Bronchial epithelial cell (primary cell): ENCODE measurements around the gene GZMA. TPM values are rescaled to one million over a fixed set of nuclear protein-coding genes. Genes with fewer than 3 reads are reported as not detected.

Experiments used
- DNase-seq: peaks from one replicate; pipeline ENCODE4 v3.0.0-alpha.2; 2010; ENCODE audit warnings: low read depth
- FAIRE-seq: peaks from 2 replicates; lab custom pipeline; 2011; peaks lifted over from hg19 to GRCh38; lab: Jason Lieb, UNC
- H3K27me3 ChIP-seq: 2 replicates; pipeline ENCODE4 v1.5.1; 2011; ENCODE audit warnings: low read length; ENCODE audit not compliant: control insufficient read depth, insufficient read depth
- H3K36me3 ChIP-seq: 2 replicates; pipeline ENCODE4 v1.5.1; 2011; ENCODE audit warnings: low read length; ENCODE audit not compliant: control insufficient read depth, insufficient read depth
- H3K4me3 ChIP-seq: 2 replicates; pipeline ENCODE4 v1.5.1; 2011; ENCODE audit warnings: mild to moderate bottlenecking, low read depth, low read length, control low read depth
- total RNA-seq: library from RNA; depleted of rRNA; stranded (reverse); fragments of >200 nt; gene quantifications from 2 replicates; pipeline ENCODE4 v1.2.1, GENCODE V29; 2014
- TF ChIP-seq, protein P1 (sequence below): IDR thresholded peaks from 2 replicates; pipeline ENCODE4 v1.5.1; 2011; ENCODE audit warnings: mild to moderate bottlenecking, moderate library complexity, low read length, control low read depth, inconsistent platforms; ENCODE audit not compliant: insufficient read depth, severe bottlenecking

Gene GZMA
- total RNA-seq, 1 donor from 2014 or later = not detected

GRCh38 chr5:55064523-55064922, 37.9 kb upstream of the GZMA start:
- no peak for FAIRE-seq
- no peak overlapping the region for H3K4me3 ChIP-seq
- H3K27me3 ChIP-seq = no peaks in the 10 kb centered on the region
- no peak for DNase-seq
- H3K36me3 ChIP-seq = no peaks in the 10 kb centered on the region
- TF ChIP-seq, protein P1, sequence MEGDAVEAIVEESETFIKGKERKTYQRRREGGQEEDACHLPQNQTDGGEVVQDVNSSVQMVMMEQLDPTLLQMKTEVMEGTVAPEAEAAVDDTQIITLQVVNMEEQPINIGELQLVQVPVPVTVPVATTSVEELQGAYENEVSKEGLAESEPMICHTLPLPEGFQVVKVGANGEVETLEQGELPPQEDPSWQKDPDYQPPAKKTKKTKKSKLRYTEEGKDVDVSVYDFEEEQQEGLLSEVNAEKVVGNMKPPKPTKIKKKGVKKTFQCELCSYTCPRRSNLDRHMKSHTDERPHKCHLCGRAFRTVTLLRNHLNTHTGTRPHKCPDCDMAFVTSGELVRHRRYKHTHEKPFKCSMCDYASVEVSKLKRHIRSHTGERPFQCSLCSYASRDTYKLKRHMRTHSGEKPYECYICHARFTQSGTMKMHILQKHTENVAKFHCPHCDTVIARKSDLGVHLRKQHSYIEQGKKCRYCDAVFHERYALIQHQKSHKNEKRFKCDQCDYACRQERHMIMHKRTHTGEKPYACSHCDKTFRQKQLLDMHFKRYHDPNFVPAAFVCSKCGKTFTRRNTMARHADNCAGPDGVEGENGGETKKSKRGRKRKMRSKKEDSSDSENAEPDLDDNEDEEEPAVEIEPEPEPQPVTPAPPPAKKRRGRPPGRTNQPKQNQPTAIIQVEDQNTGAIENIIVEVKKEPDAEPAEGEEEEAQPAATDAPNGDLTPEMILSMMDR = no peak

DNA sequence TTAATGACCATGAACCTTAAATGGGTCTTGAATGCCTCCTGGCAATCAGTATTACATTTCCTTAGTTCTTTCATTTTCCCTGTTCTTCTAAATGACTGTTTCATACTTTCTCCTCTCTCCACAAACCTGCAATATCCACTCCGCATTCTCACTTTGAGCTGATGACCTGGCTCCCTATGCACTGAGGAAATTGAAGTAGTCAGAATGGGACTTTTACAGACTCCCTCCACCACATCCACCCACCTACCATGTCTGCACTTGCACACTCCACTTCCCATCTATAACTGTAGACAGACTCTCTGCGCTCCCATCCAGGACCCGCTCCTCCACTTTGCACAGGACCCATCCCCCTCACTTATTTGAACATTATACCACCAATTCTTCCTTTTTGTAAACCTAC, 36.2 kb upstream of the GZMA start:
- TF ChIP-seq, protein P1 = no peak
- DNase-seq = no peak
- H3K4me3 ChIP-seq = no peak overlapping the region
- no peaks in the 10 kb centered on the region for H3K27me3 ChIP-seq
- no peak for FAIRE-seq
- H3K36me3 ChIP-seq = no peaks in the 10 kb centered on the region

- TF ChIP-seq, protein P1 = no peak
- Histone ChIP-seq H3K36me3 (no peaks in the 10 kb centered on the region), H3K4me3 (no peak overlapping the region), H3K27me3 (no peaks in the 10 kb centered on the region)
- DNase-seq = no peak
- FAIRE-seq = no peak
Measured at GRCh38 chr5:55070968-55071367, 31.5 kb upstream of the GZMA start.

- no peak for FAIRE-seq
- TF ChIP-seq, protein P1 = no peak
Measured at GRCh38 chr5:55071413-55071812, 31.0 kb upstream of the GZMA start.

DNA sequence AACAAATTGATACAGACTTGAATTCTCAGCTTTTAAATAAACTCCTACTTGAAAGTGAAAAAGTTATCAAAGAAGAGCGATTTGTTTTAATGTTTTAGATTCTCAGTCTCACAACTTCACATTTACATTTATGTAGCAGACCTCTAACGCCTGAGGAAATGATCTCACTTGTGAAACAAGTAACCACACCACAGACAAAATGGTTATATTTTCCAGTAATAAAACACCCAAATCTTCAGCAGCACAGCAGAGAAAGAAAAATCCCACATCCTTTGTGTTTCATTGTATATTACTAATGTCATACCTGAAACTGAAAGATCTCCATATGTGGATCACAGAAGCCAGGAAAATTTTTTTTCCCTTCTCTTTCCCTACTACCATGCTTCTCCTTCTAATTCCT, 29.8 kb upstream of the GZMA start:
- Histone ChIP-seq H3K27me3 (no peaks in the 10 kb centered on the region), H3K4me3 (no peak overlapping the region), H3K36me3 (no peaks in the 10 kb centered on the region)
- TF ChIP-seq, protein P1 = no peak
- no peak for DNase-seq
- no peak for FAIRE-seq

More at GRCh38 chr5:55071413-55071812, 31.0 kb upstream of the GZMA start:
- DNase-seq = no peak
- H3K36me3 ChIP-seq = no peaks in the 10 kb centered on the region
- H3K27me3 ChIP-seq = no peaks in the 10 kb centered on the region
- H3K4me3 ChIP-seq = no peak overlapping the region

GRCh38 chr5:55073211-55073610, 29.2 kb upstream of the GZMA start:
- DNase-seq (no peak), FAIRE-seq (no peak)
- H3K27me3 ChIP-seq = no peaks in the 10 kb centered on the region
- no peaks in the 10 kb centered on the region for H3K36me3 ChIP-seq
- no peak overlapping the region for H3K4me3 ChIP-seq
- TF ChIP-seq, protein P1 = no peak
